ENCODE results near the gene SWI5.

DNA sequence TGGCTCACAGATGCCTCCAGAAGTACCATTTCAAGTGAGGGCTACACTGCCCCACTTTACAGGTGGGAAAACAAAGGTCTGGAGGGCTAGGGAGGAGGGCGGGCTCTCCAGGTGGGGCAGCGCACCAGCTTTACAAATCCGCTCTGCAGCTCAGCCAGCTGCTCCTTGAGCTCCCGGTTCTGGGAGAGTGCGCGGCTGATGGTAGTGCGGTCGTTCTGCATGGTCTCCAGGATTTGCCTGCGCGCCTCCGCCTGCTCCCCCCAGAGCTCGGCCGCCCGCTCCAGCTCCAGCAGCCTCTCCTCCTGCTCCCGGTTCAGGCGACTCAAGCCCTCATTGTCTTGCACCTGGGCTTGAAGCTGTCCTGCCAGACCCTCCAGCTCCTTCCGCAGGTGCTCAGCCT is 15.7 kb upstream of the SWI5 start:
- TF ChIP-seq, protein P1, sequence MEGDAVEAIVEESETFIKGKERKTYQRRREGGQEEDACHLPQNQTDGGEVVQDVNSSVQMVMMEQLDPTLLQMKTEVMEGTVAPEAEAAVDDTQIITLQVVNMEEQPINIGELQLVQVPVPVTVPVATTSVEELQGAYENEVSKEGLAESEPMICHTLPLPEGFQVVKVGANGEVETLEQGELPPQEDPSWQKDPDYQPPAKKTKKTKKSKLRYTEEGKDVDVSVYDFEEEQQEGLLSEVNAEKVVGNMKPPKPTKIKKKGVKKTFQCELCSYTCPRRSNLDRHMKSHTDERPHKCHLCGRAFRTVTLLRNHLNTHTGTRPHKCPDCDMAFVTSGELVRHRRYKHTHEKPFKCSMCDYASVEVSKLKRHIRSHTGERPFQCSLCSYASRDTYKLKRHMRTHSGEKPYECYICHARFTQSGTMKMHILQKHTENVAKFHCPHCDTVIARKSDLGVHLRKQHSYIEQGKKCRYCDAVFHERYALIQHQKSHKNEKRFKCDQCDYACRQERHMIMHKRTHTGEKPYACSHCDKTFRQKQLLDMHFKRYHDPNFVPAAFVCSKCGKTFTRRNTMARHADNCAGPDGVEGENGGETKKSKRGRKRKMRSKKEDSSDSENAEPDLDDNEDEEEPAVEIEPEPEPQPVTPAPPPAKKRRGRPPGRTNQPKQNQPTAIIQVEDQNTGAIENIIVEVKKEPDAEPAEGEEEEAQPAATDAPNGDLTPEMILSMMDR (IDR thresholded peaks at IDR 0.05), result no peak
- TF ChIP-seq POLR2AphosphoS5 (IDR thresholded peaks at IDR 0.05) (no peak), POLR2A (IDR thresholded peaks at IDR 0.05) (no peak)

Measured in prostate gland (tissue), 2 donors.